ENCODE measurements around the gene MGLL. TPM values are rescaled to one million over a fixed set of nuclear protein-coding genes. Genes with fewer than 3 reads are reported as not detected.

MGLL gene
- total RNA-seq, 1 donor, result 18.1 TPM

- Histone ChIP-seq H2AFZ (ENCODE audit: low read length) (no peak overlapping the region), H3K4me3 (ENCODE audit: insufficient read depth, low read length) (no peak overlapping the region), H4K20me1 (ENCODE audit: insufficient read depth, low read length) (no peaks in the 10 kb centered on the region), H3K4me2 (ENCODE audit: insufficient read depth, low read length) (no peak overlapping the region), H3K79me2 (ENCODE audit: insufficient read depth, low read length) (no peaks in the 10 kb centered on the region), H3K4me1 (ENCODE audit: insufficient read depth, low read length) (no peaks in the 10 kb centered on the region), H3K9me3 (ENCODE audit: low read depth, low read length) (no peaks in the 10 kb centered on the region), H3K27ac (ENCODE audit: low read depth, low read length) (no peak overlapping the region), H3K36me3 (ENCODE audit: insufficient read depth, low read length) (peaks cover 4% of the 10 kb centered on the region), H3K27me3 (ENCODE audit: insufficient read depth, low read length) (no peaks in the 10 kb centered on the region)
- DNase-seq (ENCODE audit: insufficient read length, low spot score, missing footprints), result no peak
- TF ChIP-seq, protein P1, sequence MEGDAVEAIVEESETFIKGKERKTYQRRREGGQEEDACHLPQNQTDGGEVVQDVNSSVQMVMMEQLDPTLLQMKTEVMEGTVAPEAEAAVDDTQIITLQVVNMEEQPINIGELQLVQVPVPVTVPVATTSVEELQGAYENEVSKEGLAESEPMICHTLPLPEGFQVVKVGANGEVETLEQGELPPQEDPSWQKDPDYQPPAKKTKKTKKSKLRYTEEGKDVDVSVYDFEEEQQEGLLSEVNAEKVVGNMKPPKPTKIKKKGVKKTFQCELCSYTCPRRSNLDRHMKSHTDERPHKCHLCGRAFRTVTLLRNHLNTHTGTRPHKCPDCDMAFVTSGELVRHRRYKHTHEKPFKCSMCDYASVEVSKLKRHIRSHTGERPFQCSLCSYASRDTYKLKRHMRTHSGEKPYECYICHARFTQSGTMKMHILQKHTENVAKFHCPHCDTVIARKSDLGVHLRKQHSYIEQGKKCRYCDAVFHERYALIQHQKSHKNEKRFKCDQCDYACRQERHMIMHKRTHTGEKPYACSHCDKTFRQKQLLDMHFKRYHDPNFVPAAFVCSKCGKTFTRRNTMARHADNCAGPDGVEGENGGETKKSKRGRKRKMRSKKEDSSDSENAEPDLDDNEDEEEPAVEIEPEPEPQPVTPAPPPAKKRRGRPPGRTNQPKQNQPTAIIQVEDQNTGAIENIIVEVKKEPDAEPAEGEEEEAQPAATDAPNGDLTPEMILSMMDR (IDR thresholded peaks at IDR 0.05; ENCODE audit: extremely low read depth, low read depth, low read length), result no peak
Observed at GRCh38 chr3:127716384-127716783, 105.9 kb downstream of the MGLL start.

DNA sequence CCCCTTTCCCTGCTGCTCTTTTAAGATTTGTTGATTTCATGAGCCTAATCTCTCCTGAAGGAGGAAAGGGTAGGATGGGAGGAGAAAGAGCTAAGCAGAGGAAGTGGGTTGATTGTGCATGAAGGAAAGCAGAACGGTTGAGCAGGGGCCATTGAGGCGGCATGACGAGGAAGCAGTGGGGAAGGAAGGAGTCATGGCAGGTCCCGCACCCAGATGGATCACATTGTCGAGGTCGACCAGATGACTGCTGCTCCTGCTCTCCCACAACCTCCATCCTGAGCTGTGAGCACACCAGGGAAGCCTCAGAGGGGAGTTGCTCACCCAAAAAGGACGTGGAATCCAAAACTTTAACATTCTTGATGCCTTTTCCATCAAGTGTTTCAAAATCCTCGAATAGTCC lies 106.8 kb downstream of the MGLL start:
- TF ChIP-seq, protein P1 (IDR thresholded peaks at IDR 0.05; ENCODE audit: extremely low read depth, low read depth, low read length), result no peak
- no peaks in the 10 kb centered on the region for H4K20me1 ChIP-seq (ENCODE audit: insufficient read depth, low read length)
- no peak overlapping the region for H3K4me3 ChIP-seq (ENCODE audit: insufficient read depth, low read length)

GRCh38 chr3:127714866-127715265 lies 107.4 kb downstream of the MGLL start:
- Histone ChIP-seq H3K36me3 (ENCODE audit: insufficient read depth, low read length) (peaks cover 4% of the 10 kb centered on the region), H3K9me3 (ENCODE audit: low read depth, low read length) (no peaks in the 10 kb centered on the region), H3K79me2 (ENCODE audit: insufficient read depth, low read length) (no peaks in the 10 kb centered on the region), H3K27ac (ENCODE audit: low read depth, low read length) (no peak overlapping the region), H3K4me3 (ENCODE audit: insufficient read depth, low read length) (no peak overlapping the region), H2AFZ (ENCODE audit: low read length) (no peak overlapping the region), H3K27me3 (ENCODE audit: insufficient read depth, low read length) (no peaks in the 10 kb centered on the region), H3K4me2 (ENCODE audit: insufficient read depth, low read length) (no peak overlapping the region), H3K4me1 (ENCODE audit: insufficient read depth, low read length) (no peaks in the 10 kb centered on the region), H4K20me1 (ENCODE audit: insufficient read depth, low read length) (no peaks in the 10 kb centered on the region)
- TF ChIP-seq, protein P1 (IDR thresholded peaks at IDR 0.05; ENCODE audit: extremely low read depth, low read depth, low read length), result no peak
- no peak for DNase-seq (ENCODE audit: insufficient read length, low spot score, missing footprints)

More for the DNA sequence above, 106.8 kb downstream of the MGLL start:
- no peaks in the 10 kb centered on the region for H3K27me3 ChIP-seq (ENCODE audit: insufficient read depth, low read length)
- no peak for DNase-seq (ENCODE audit: insufficient read length, low spot score, missing footprints)
- no peaks in the 10 kb centered on the region for H3K4me1 ChIP-seq (ENCODE audit: insufficient read depth, low read length)
- no peaks in the 10 kb centered on the region for H3K79me2 ChIP-seq (ENCODE audit: insufficient read depth, low read length)
- H3K9me3 ChIP-seq (ENCODE audit: low read depth, low read length), result no peaks in the 10 kb centered on the region
- H2AFZ ChIP-seq (ENCODE audit: low read length), result no peak overlapping the region
- H3K36me3 ChIP-seq (ENCODE audit: insufficient read depth, low read length), result peaks cover 4% of the 10 kb centered on the region
- no peak overlapping the region for H3K27ac ChIP-seq (ENCODE audit: low read depth, low read length)
- H3K4me2 ChIP-seq (ENCODE audit: insufficient read depth, low read length), result no peak overlapping the region

- no peak overlapping the region for H3K4me3 ChIP-seq (ENCODE audit: insufficient read depth, low read length)
- no peak overlapping the region for H3K27ac ChIP-seq (ENCODE audit: low read depth, low read length)
- no peak overlapping the region for H3K4me2 ChIP-seq (ENCODE audit: insufficient read depth, low read length)
- H2AFZ ChIP-seq (ENCODE audit: low read length), result no peak overlapping the region
- no peaks in the 10 kb centered on the region for H3K27me3 ChIP-seq (ENCODE audit: insufficient read depth, low read length)
- no peaks in the 10 kb centered on the region for H3K79me2 ChIP-seq (ENCODE audit: insufficient read depth, low read length)
- TF ChIP-seq, protein P1 (IDR thresholded peaks at IDR 0.05; ENCODE audit: extremely low read depth, low read depth, low read length), result no peak
- H3K9me3 ChIP-seq (ENCODE audit: low read depth, low read length), result no peaks in the 10 kb centered on the region
- H4K20me1 ChIP-seq (ENCODE audit: insufficient read depth, low read length), result no peaks in the 10 kb centered on the region
- no peak for DNase-seq (ENCODE audit: insufficient read length, low spot score, missing footprints)
- H3K4me1 ChIP-seq (ENCODE audit: insufficient read depth, low read length), result peaks cover 6% of the 10 kb centered on the region
- H3K36me3 ChIP-seq (ENCODE audit: insufficient read depth, low read length), result peaks cover 4% of the 10 kb centered on the region
Observed at GRCh38 chr3:127714125-127714571, 108.2 kb downstream of the MGLL start.
